ENCODE results near the gene XCL2. TPM values are rescaled to one million over a fixed set of nuclear protein-coding genes. Genes with fewer than 3 reads are reported as not detected.

Gene XCL2
- total and polyA plus RNA-seq, 4 donors, result 0.23 to 0.92 (median 0.55) TPM

DNA sequence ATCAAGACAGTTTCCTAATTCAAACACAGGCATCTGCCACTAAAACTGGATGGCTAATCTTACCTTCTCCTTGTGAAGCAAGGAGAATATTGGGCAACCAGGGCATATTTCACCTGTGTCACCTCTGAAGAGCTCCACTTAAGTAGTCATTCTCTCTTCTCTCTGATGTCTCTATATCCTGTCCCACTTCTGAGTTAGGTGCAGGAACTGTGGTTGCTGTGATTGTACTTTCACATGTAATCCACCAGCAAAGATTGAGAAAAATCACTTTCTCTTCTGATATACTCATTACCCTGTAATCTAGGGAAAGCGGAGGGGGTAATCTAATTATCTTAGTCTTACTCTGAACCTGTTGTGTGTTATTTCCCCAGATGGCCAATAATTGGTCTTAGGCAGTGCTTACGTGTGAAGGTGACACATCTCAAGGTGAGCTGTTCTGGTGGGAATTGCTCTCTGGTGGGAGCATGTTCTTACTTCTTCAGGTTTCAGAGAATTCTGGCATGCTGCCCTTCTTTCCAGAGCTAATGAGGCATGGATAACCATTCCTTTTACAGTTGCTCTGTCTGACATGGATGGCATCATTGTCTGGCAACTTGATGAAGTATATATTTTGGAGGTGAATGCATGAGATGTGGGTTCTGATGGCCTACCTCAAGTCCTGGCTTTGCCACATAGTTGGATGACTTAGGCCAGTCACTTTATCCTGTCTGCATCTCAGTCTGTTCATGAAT, 12.0 kb downstream of the XCL2 start:
- no peaks in the 10 kb centered on the region for H3K9me3 ChIP-seq (ENCODE audit: control insufficient read depth in 4 of 4, low read length in 3 of 4)
- 93% methylated on average over 2 of the region's 2 CpGs for WGBS
- no peak overlapping the region for H3K9ac ChIP-seq (ENCODE audit: low read depth in 1 of 2, low read length in 2 of 2)
- no peak overlapping the region for H3K4me3 ChIP-seq (ENCODE audit: low read depth in 1 of 3, low read length in 3 of 3)
- no peaks in the 10 kb centered on the region for H3K36me3 ChIP-seq (ENCODE audit: control insufficient read depth in 4 of 4, insufficient read depth in 3 of 4, low read depth in 1 of 4, low read length in 3 of 4)
- H3K27ac ChIP-seq (ENCODE audit: low read depth in 1 of 2, low read length in 2 of 2), result no peak overlapping the region
- no peaks in the 10 kb centered on the region for H3K27me3 ChIP-seq (ENCODE audit: control insufficient read depth in 4 of 4, insufficient read depth in 4 of 4, low read length in 3 of 4)
- no peak for DNase-seq (ENCODE audit: low spot score)
- H3K4me1 ChIP-seq (ENCODE audit: control insufficient read depth in 4 of 4, insufficient read depth in 4 of 4, low read length in 3 of 4), result no peaks in the 10 kb centered on the region
- TF ChIP-seq, protein P1, sequence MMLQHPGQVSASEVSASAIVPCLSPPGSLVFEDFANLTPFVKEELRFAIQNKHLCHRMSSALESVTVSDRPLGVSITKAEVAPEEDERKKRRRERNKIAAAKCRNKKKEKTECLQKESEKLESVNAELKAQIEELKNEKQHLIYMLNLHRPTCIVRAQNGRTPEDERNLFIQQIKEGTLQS (IDR thresholded peaks at IDR 0.05), result no peak
- TF ChIP-seq FOXA1 (IDR thresholded peaks at IDR 0.05) (no peak), YY1 (IDR thresholded peaks at IDR 0.05) (no peak), FOXA2 (IDR thresholded peaks at IDR 0.05) (no peak), JUND (IDR thresholded peaks at IDR 0.05) (no peak), NR2F2 (IDR thresholded peaks at IDR 0.05) (no peak)

DNA sequence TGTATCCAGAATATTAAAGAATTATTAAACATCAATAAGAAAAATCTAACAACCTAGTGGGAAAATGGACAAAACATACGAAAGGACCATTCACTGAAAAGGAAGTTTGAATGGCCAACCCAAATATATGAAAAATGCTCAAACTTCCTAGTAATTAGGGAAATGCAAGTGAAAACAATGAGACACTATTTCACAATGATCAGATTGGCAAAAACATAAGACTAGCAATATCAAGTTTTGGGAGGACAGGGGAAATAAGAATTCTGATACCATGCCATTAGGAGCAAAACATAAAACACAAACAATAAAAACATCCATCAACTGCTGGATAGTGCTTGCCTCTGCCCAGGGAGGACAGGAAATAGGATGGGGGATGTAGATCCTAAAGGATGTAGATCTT, 14.3 kb downstream of the XCL2 start:
- Histone ChIP-seq H3K4me1 (ENCODE audit: control insufficient read depth in 4 of 4, insufficient read depth in 4 of 4, low read length in 3 of 4) (no peaks in the 10 kb centered on the region), H3K9ac (ENCODE audit: low read depth in 1 of 2, low read length in 2 of 2) (no peak overlapping the region), H3K36me3 (ENCODE audit: control insufficient read depth in 4 of 4, insufficient read depth in 3 of 4, low read depth in 1 of 4, low read length in 3 of 4) (no peaks in the 10 kb centered on the region), H3K9me3 (ENCODE audit: control insufficient read depth in 4 of 4, low read length in 3 of 4) (no peaks in the 10 kb centered on the region), H3K27me3 (ENCODE audit: control insufficient read depth in 4 of 4, insufficient read depth in 4 of 4, low read length in 3 of 4) (no peaks in the 10 kb centered on the region), H3K4me3 (ENCODE audit: low read depth in 1 of 3, low read length in 3 of 3) (no peak overlapping the region), H3K27ac (ENCODE audit: low read depth in 1 of 2, low read length in 2 of 2) (no peak overlapping the region)
- DNase-seq (ENCODE audit: low spot score), result no peak
- WGBS, result 70% methylated on average over 1 of the region's 1 CpG
- TF ChIP-seq HNF4G (IDR thresholded peaks at IDR 0.05) (no peak), NR2F2 (IDR thresholded peaks at IDR 0.05) (no peak), SP1 (IDR thresholded peaks at IDR 0.05) (no peak), FOXA2 (IDR thresholded peaks at IDR 0.05) (no peak), RAD21 (IDR thresholded peaks at IDR 0.05) (no peak)
- TF ChIP-seq, protein P2, sequence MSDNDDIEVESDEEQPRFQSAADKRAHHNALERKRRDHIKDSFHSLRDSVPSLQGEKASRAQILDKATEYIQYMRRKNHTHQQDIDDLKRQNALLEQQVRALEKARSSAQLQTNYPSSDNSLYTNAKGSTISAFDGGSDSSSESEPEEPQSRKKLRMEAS (IDR thresholded peaks at IDR 0.05), result no peak
- TF ChIP-seq, protein P3, sequence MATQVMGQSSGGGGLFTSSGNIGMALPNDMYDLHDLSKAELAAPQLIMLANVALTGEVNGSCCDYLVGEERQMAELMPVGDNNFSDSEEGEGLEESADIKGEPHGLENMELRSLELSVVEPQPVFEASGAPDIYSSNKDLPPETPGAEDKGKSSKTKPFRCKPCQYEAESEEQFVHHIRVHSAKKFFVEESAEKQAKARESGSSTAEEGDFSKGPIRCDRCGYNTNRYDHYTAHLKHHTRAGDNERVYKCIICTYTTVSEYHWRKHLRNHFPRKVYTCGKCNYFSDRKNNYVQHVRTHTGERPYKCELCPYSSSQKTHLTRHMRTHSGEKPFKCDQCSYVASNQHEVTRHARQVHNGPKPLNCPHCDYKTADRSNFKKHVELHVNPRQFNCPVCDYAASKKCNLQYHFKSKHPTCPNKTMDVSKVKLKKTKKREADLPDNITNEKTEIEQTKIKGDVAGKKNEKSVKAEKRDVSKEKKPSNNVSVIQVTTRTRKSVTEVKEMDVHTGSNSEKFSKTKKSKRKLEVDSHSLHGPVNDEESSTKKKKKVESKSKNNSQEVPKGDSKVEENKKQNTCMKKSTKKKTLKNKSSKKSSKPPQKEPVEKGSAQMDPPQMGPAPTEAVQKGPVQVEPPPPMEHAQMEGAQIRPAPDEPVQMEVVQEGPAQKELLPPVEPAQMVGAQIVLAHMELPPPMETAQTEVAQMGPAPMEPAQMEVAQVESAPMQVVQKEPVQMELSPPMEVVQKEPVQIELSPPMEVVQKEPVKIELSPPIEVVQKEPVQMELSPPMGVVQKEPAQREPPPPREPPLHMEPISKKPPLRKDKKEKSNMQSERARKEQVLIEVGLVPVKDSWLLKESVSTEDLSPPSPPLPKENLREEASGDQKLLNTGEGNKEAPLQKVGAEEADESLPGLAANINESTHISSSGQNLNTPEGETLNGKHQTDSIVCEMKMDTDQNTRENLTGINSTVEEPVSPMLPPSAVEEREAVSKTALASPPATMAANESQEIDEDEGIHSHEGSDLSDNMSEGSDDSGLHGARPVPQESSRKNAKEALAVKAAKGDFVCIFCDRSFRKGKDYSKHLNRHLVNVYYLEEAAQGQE (IDR thresholded peaks at IDR 0.05), result no peak
- TF ChIP-seq, protein P1 (IDR thresholded peaks at IDR 0.05), result no peak

DNA sequence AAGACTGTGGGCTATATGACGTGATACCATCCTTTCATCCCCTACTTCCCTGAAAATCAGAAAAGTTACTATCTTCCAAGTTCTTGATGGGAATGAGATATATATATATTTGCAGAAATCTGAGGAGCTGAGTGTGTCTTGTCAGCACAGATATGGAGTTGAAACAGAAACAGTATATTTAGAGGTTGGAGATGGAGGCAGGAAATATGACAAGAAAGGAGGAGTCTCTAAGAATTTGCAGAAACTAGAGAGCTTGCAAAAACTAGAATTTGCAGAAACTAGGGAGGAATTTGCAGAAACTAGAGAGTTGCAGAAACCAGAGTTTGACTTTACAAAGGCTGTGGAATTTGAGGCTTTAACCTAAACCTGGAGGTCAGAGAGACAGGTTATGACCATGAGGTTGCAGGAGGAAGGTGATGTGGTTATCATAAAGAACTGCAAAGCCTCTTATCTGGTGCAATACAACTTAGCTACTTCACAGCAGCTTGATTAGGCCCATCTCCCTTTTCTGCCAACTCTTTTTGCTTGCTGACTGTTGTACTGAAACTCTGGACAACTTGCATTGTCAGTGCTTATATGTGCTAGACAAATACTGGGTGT, 22.3 kb downstream of the XCL2 start:
- TF ChIP-seq NR2F2 (IDR thresholded peaks at IDR 0.05), result no peak
- no peak for TF ChIP-seq HNF4G (IDR thresholded peaks at IDR 0.05)
- no peaks in the 10 kb centered on the region for H3K36me3 ChIP-seq (ENCODE audit: control insufficient read depth in 4 of 4, insufficient read depth in 3 of 4, low read depth in 1 of 4, low read length in 3 of 4)
- WGBS, result 89% methylated on average over 1 of the region's 1 CpG
- no peaks in the 10 kb centered on the region for H3K9me3 ChIP-seq (ENCODE audit: control insufficient read depth in 4 of 4, low read length in 3 of 4)
- no peaks in the 10 kb centered on the region for H3K4me1 ChIP-seq (ENCODE audit: control insufficient read depth in 4 of 4, insufficient read depth in 4 of 4, low read length in 3 of 4)
- no peak overlapping the region for H3K9ac ChIP-seq (ENCODE audit: low read depth in 1 of 2, low read length in 2 of 2)
- H3K27ac ChIP-seq (ENCODE audit: low read depth in 1 of 2, low read length in 2 of 2), result no peak overlapping the region
- DNase-seq (ENCODE audit: low spot score), result no peak
- H3K4me3 ChIP-seq (ENCODE audit: low read depth in 1 of 3, low read length in 3 of 3), result no peak overlapping the region
- no peaks in the 10 kb centered on the region for H3K27me3 ChIP-seq (ENCODE audit: control insufficient read depth in 4 of 4, insufficient read depth in 4 of 4, low read length in 3 of 4)
